Measurements from ENCODE around the gene MGAT4A.

Gene MGAT4A

GRCh38 chr2:98731894-98732349 is 990 bp upstream of the MGAT4A start:
- Histone ChIP-seq H3K9me3 (replicated peaks; ENCODE audit: insufficient read depth, low read length) (no peaks in the 10 kb centered on the region), H3K4me3 (ENCODE audit: low read length) (peak overlapping the region; percentile 76), H3K9ac (ENCODE audit: low read length) (peak overlapping the region; percentile 58; the same call in 1 of the 2 replicates), H3K9me2 (replicated peaks; ENCODE audit: insufficient read depth, low read length) (no peaks in the 10 kb centered on the region), H3K4me2 (ENCODE audit: low read depth, low read length) (peak overlapping the region; percentile 98), H3K36me3 (replicated peaks; ENCODE audit: insufficient read depth, low read length) (no peaks in the 10 kb centered on the region), H3K4me1 (ENCODE audit: low read length) (peaks cover 11% of the 10 kb centered on the region), H2AFZ (ENCODE audit: low read length) (peak overlapping the region; percentile 86), H3K27me3 (replicated peaks; ENCODE audit: insufficient read depth, low read length) (no peaks in the 10 kb centered on the region), H3K79me2 (ENCODE audit: low read length) (no peaks in the 10 kb centered on the region), H4K20me1 (ENCODE audit: insufficient read depth, low read length) (no peaks in the 10 kb centered on the region), H3F3A (ENCODE audit: insufficient read depth, low read length) (no peaks in the 10 kb centered on the region; the same call in 1 of the 2 replicates), H3K27ac (ENCODE audit: low read length) (no peak overlapping the region)
- no peak for DNase-seq
- TF ChIP-seq EZH2 (optimal IDR thresholded peaks at IDR 0.05; ENCODE audit: low read depth, low read length) (no peak), EZH2phosphoT487 (IDR thresholded peaks at IDR 0.05; ENCODE audit: low read length) (no peak), CTCF (IDR thresholded peaks at IDR 0.05; ENCODE audit: low read length) (no peak)

- Histone ChIP-seq H2AFZ (ENCODE audit: low read length) (peak overlapping the region; percentile 79; the same call in 1 of the 2 replicates), H4K20me1 (ENCODE audit: insufficient read depth, low read length) (no peaks in the 10 kb centered on the region), H3K4me1 (ENCODE audit: low read length) (peaks cover 7% of the 10 kb centered on the region; the same call in 1 of the 2 replicates), H3K36me3 (replicated peaks; ENCODE audit: insufficient read depth, low read length) (no peaks in the 10 kb centered on the region), H3K9ac (ENCODE audit: low read length) (peak overlapping the region; percentile 36; the same call in 1 of the 2 replicates), H3K79me2 (ENCODE audit: low read length) (no peaks in the 10 kb centered on the region), H3K9me3 (replicated peaks; ENCODE audit: insufficient read depth, low read length) (no peaks in the 10 kb centered on the region), H3K9me2 (replicated peaks; ENCODE audit: insufficient read depth, low read length) (no peaks in the 10 kb centered on the region), H3K4me2 (ENCODE audit: low read depth, low read length) (peak overlapping the region; percentile 97; the same call in 1 of the 2 replicates), H3K27me3 (replicated peaks; ENCODE audit: insufficient read depth, low read length) (no peaks in the 10 kb centered on the region), H3K4me3 (ENCODE audit: low read length) (peak overlapping the region; percentile 69; the same call in 1 of the 2 replicates), H3F3A (ENCODE audit: insufficient read depth, low read length) (no peaks in the 10 kb centered on the region), H3K27ac (ENCODE audit: low read length) (no peak overlapping the region)
- TF ChIP-seq CTCF (IDR thresholded peaks at IDR 0.05; ENCODE audit: low read length) (no peak), EZH2phosphoT487 (IDR thresholded peaks at IDR 0.05; ENCODE audit: low read length) (no peak), EZH2 (optimal IDR thresholded peaks at IDR 0.05; ENCODE audit: low read depth, low read length) (no peak)
- DNase-seq: peak; percentile 62
These were observed 258 bp downstream of the MGAT4A start for GRCh38 chr2:98730707-98731040.

DNA sequence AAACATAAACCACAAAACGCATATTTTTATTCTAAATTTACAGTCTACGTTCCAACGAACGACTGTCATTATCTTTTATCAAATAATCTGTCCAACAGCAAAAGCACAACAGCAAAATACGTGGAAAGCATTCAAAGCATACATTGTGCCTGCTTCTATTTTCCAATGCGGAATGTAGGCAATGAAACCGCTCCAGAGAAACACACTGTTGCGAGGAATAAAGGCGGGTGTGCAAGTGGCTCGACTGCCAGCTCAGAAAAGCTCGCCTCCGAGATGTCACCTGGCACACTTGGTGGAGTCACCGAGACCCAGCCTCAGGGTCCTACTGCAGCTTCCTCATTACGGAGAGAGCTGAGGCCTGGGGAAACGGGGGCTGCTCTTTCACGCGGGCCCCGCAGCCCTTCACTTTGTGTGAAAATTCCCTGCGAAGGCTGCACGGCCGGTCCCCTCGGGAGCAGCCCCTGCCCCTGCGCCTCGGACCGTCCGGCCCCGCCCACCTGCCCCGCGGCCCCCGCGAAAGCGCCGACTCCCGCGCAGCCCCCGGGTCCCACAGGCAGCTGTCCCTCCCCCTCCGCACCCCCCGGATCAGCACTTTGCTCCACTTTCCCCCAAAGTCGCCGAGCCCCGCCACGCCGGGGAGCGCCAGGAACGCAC is 752 bp downstream of the MGAT4A start:
- no peaks in the 10 kb centered on the region for H3K9me3 ChIP-seq (replicated peaks; ENCODE audit: insufficient read depth, low read length)
- no peaks in the 10 kb centered on the region for H3K79me2 ChIP-seq (ENCODE audit: low read length)
- DNase-seq: peak; percentile 43
- H3K9me2 ChIP-seq (replicated peaks; ENCODE audit: insufficient read depth, low read length): no peaks in the 10 kb centered on the region
- no peaks in the 10 kb centered on the region for H3K27me3 ChIP-seq (replicated peaks; ENCODE audit: insufficient read depth, low read length)
- no peaks in the 10 kb centered on the region for H3F3A ChIP-seq (ENCODE audit: insufficient read depth, low read length)
- H3K4me2 ChIP-seq (ENCODE audit: low read depth, low read length): peak overlapping the region; percentile 97
- H4K20me1 ChIP-seq (ENCODE audit: insufficient read depth, low read length): no peaks in the 10 kb centered on the region
- H3K9ac ChIP-seq (ENCODE audit: low read length): peak overlapping the region; percentile 36; the same call in 1 of the 2 replicates
- peak overlapping the region; percentile 79 for H2AFZ ChIP-seq (ENCODE audit: low read length)
- peak overlapping the region; percentile 69 for H3K4me3 ChIP-seq (ENCODE audit: low read length)
- H3K4me1 ChIP-seq (ENCODE audit: low read length): peaks cover 7% of the 10 kb centered on the region; the same call in 1 of the 2 replicates
- no peak overlapping the region for H3K27ac ChIP-seq (ENCODE audit: low read length)
- TF ChIP-seq EZH2 (optimal IDR thresholded peaks at IDR 0.05; ENCODE audit: low read depth, low read length): no peak
- TF ChIP-seq CTCF (IDR thresholded peaks at IDR 0.05; ENCODE audit: low read length): no peak
- no peak for TF ChIP-seq EZH2phosphoT487 (IDR thresholded peaks at IDR 0.05; ENCODE audit: low read length)
- H3K36me3 ChIP-seq (replicated peaks; ENCODE audit: insufficient read depth, low read length): no peaks in the 10 kb centered on the region

Measured in MM.1S (cell line).